Inflammatory macrophage treated with lipopolysaccharide for 4 hours (primary cell): ENCODE data around the gene COX7B.

Experiments
- DNase-seq: peaks from one replicate; pipeline ENCODE4 v3.0.0-alpha.2; 2020

The COX7B gene

GRCh38 chrX:77945910-77946545 lies 46.8 kb downstream of the COX7B start:
- DNase-seq, result peak; percentile 53

- DNase-seq, result no peak
These were observed 47.3 kb downstream of the COX7B start for GRCh38 chrX:77946571-77946970.

- no peak for DNase-seq
These were observed 50.6 kb downstream of the COX7B start for GRCh38 chrX:77949840-77950239.

- DNase-seq, result no peak
These were observed 52.9 kb downstream of the COX7B start for GRCh38 chrX:77952173-77952572.

- no peak for DNase-seq
These were observed 54.0 kb downstream of the COX7B start for GRCh38 chrX:77953302-77953701.

- DNase-seq, result no peak
These were observed 54.4 kb downstream of the COX7B start for GRCh38 chrX:77953708-77954107.
